Esophagus muscularis mucosa (tissue), 3 donors: ENCODE results near the gene AUTS2.

Source experiments
- POLR2A ChIP-seq: fragments of 450-650 bp; IDR thresholded peaks from one replicate; pipeline ENCODE4 v1.6.1; 2017; ENCODE audit warnings: antibody characterized with exemption, moderate library complexity, mild to moderate bottlenecking, low read depth
- TF ChIP-seq, protein P1 (sequence below), 3 experiments: fragments of 200-600 bp in 2 of 3; fragments of 450-650 bp in 1 of 3; sonication (generic) in 2 of 3; IDR thresholded peaks; one replicate each; pipeline ENCODE4 v1.5.1; 2017 to 2019; ENCODE audit warnings: antibody characterized with exemption in 3 of 3, mild to moderate bottlenecking in 2 of 3, moderate library complexity in 1 of 3

DNA sequence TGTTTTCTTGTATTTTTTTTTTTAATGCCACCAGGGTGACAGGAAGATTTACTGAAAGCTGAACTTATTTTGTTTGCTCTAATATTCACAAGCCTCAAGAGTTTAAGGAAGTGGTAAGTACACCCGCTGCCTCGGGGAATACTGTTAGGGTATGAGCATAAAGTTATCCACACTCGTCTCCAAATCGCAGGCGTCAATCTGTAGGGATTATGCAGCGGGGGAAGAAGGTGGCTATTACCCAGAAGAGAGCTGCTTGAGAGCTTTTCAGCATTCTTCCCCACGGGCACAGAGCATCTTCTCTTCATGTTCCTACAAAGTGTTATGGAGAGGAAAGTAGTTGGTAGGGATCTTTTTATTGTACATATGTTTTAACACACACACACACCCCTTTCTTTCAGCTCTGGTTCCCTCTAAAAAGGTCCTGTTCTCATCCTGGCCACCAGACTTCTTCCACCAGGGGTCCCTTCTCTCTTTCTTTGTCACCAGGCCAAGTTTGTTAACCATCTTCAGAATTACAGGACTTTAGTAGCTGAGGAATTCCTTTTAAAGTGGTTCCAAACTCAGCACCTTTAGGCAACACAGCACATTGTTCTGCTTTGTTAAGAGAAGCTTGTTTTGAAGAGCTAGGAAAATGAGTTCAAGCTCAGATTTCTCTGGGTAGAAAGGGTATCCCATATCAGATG is 1122.1 kb downstream of the AUTS2 start:
- no peak for TF ChIP-seq POLR2A
- TF ChIP-seq, protein P1, sequence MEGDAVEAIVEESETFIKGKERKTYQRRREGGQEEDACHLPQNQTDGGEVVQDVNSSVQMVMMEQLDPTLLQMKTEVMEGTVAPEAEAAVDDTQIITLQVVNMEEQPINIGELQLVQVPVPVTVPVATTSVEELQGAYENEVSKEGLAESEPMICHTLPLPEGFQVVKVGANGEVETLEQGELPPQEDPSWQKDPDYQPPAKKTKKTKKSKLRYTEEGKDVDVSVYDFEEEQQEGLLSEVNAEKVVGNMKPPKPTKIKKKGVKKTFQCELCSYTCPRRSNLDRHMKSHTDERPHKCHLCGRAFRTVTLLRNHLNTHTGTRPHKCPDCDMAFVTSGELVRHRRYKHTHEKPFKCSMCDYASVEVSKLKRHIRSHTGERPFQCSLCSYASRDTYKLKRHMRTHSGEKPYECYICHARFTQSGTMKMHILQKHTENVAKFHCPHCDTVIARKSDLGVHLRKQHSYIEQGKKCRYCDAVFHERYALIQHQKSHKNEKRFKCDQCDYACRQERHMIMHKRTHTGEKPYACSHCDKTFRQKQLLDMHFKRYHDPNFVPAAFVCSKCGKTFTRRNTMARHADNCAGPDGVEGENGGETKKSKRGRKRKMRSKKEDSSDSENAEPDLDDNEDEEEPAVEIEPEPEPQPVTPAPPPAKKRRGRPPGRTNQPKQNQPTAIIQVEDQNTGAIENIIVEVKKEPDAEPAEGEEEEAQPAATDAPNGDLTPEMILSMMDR (IDR thresholded peaks at IDR 0.05) = no peak
